CD4-positive, alpha-beta T cell treated with Interleukin-15 for 4 hours (primary cell): ENCODE measurements around the gene ZBTB40.

Source experiments
- DNase-seq: peaks from one replicate; pipeline ENCODE4 v3.0.0-alpha.2; 2020; ENCODE audit warnings: low spot score

ZBTB40 gene

DNA sequence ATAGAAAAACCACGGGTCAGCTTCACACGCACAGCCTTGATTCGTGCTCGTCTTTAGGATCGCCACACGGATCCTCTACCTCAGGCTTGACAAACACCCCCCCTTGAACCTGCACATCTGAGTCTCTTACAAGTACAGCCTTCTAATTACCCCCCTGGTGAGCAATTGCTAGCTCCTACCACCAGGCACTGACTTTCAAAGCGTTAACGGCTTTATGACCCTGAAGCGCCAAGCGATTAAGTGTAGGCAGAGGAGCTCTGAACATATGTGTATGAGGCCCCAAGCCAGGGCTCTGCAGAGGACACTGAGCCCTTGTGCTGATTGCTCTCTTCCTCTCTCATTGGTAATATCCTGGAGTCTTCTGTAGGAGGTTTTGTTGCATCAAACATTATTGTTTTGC is 55.9 kb downstream of the ZBTB40 start:
- DNase-seq = no peak

GRCh38 chr1:22508329-22508728 is 56.7 kb downstream of the ZBTB40 start:
- no peak for DNase-seq

GRCh38 chr1:22508991-22509390 is 57.3 kb downstream of the ZBTB40 start:
- no peak for DNase-seq

DNA sequence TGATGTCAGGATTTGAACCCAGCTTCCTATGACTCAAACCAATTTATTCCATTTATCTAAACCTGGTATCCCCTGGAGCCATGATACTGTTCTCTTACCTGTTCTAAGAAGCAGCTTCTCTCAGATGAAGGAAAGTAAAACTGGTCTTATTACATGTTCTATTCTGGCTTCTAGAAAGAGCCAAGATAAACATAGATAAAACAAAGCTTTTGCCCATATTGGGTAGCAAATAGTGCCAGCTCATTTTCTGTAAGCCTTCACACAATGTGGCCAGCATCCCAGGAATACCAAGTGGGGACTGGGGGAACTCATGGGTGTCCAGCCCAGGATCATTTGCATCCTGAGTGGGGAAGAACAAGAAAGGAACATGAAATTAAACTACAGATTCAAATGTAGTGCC is 58.2 kb downstream of the ZBTB40 start:
- DNase-seq = no peak

DNA sequence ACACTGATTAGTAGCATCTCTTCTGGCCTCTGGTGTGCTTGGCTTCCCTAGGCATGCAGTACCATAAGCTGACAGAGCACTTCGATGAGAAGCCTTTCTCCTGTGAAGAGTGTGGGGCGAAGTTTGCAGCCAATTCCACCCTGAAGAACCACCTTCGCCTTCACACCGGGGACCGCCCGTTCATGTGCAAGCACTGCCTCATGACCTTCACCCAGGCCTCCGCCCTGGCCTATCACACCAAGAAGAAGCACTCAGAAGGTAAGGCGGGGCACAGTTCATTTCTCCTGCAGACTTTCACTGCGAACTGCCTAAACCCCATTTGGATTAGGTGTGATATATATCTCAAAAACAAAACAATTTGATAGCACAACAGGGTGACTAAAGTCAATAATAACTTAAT is 61.2 kb downstream of the ZBTB40 start:
- no peak for DNase-seq

GRCh38 chr1:22516906-22517571 is 65.4 kb downstream of the ZBTB40 start:
- no peak for DNase-seq

DNA sequence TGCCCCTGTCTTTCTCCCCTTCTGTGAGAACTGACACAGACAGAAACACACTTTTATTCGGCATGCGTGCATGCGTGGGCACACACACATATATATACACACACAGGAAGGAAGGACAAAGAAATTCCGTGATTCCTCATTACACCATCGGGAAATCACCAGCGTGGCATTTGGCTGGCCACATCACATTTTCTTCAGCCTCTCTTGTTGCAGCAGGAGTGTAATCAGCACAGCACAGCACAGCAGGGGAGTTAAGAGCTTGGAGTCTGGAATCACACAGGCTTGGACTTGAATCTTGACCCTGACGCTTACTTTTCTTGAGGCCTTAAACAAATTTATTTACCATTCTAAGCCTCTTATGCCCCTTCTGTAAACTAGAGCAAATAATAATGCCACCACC is 66.3 kb downstream of the ZBTB40 start:
- no peak for DNase-seq

GRCh38 chr1:22518379-22518778 is 66.7 kb downstream of the ZBTB40 start:
- no peak for DNase-seq

DNA sequence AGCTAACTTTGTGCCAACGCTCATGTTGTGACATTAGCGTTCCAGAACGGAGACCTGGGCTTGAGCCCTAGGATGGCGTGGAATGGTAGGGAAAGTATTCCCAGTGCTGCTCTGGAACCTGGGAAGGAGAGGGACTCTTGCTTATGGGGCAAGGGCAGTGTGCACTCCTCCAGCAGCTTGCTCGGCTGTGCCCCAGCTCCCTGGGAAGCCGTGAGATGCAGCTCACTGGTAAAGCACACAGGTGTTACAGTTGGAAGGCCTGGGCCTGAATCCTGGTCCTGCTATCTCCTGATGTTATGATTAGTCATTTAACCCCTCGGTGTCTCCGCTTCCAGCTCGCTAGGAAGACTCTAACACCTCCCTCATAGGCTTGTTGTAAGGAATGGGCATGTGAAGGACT is 69.2 kb downstream of the ZBTB40 start:
- no peak for DNase-seq

- DNase-seq = no peak
These were observed 70.0 kb downstream of the ZBTB40 start for GRCh38 chr1:22521692-22522091.

DNA sequence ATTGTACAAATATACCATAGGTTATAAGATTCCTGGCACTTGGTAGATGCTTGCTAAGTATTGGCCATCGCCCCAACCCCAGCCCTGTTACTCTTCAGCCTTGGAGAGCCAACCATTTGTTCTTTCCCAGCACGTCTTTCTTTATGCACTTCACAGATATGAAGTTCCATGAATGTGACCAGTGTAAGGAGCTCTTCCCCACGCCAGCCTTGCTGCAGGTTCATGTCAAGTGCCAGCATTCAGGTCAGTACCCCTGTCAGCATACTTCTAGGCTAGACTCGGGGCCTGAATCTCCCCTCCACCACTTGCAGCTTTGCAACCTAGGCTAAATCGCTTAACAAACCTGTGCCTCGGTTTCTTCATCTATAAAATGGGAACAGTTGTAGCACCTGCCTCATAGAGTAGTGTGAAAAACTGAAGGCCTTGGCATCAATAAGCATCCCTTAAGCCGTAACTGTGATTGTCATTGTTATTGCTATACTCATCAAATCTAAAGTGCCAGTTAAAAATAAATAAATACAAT is 70.6 kb downstream of the ZBTB40 start:
- DNase-seq = no peak

DNA sequence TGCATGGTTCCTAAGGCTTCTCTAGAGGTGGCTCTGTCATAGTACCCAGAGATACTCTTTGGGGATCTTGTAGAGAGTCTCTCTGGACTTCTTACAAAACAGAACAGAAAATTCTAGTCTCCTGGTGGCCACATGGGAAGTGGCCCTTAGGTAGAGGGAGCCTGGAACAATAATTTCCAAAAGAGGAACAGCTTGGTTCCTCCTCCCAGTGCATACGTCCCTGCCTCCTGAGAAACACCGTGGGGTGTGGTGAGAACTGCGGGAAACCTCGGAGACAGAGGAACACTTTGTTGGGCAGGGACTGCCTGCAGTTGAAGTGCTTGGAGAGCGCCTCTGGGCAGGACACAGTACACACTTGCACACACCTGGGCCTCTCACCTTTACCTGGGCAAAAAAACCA is 72.8 kb downstream of the ZBTB40 start:
- DNase-seq = no peak

DNA sequence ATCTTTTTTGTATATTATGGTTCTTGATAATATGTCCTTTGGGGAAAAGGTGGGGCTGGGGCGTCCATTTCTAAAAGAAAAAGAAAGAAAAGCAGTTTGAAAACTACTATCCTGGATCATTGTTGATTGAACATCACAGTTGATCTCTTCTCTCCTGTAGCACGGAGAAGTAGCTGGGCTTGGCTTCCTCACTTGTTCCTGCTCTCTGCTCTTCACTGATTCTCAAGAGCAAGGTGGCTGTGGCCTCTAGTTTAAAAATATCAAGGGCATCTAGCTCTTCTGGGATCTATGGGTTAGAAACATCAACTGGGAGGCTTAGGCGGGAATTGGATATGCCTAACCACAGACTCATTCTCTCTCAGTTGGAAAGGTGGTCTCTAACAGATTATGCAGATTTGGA is 73.6 kb downstream of the ZBTB40 start:
- DNase-seq = no peak

DNA sequence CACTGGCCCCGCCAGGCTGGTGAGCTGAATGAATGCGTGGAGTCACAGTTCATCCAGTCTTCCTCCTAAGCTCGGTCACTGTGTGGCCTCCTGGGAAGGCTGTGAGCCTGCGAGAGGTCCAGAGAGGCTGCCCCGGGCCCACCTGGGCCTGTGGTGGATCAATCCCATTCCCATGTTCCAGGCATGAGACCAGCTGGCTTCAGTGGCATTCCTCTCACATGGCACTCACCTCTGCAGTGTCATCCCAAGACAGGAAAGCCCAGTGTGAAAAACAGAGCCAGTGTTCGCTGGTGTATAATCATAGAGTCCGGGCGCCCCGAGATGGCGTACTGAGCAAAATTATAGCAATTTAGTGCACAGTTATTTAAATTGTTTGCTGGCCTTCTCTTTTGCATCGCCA is 74.0 kb downstream of the ZBTB40 start:
- DNase-seq = no peak

DNA sequence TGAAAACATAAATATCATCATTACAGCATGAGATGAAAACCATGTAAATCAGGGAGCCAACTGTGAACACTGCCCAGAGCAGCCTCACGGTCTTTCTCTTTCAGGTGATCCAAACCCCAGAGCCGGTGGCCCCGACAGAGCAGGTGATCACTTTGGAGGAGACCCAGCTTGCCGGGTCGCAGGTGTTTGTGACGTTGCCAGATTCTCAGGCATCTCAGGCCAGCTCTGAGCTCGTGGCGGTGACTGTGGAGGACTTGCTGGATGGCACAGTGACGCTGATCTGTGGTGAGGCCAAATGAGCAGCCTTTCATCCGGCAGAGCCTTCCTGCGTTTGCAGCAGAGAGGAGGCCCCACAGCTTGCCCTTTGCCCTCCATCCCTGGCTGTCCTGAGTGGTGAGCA is 74.4 kb downstream of the ZBTB40 start:
- no peak for DNase-seq

DNA sequence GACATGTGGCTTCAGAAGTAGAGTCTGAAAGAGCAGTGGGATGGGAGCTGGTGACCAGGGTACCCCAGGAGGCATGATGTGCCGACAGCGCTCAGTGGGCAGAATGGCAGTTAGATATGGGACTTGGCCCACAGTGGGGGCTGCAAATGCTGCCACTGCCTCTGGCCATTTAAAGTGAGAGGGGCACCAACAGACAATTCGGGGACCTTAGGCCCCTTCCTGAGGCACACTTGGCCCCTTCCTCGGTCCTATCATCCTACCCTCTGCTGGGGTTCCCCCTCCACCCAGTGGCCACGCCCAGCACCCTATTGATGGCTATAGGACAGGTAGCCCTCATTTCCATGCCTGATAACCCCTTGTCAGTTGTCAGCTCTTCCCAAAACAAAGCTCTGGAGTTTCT is 75.0 kb downstream of the ZBTB40 start:
- DNase-seq = no peak

DNA sequence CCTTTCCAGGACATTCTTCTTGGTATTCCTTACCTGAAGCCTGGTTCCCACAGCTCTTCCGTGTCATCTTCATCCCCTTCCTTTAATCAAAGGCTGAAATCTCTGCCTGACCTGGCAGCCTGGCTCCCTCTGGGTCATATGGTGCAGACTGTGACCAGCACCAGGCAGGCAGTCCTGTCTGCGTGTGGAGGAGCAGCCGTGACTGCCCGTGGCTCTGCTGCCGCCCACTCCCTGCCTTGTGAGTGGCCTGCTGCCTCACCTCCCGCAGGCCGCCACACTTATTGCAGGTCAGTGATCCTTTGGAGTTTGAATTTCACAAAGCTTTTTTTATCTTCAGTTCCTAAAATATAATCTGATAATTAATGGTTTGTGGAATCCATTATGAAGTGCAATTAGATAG is 75.5 kb downstream of the ZBTB40 start:
- DNase-seq = no peak

DNA sequence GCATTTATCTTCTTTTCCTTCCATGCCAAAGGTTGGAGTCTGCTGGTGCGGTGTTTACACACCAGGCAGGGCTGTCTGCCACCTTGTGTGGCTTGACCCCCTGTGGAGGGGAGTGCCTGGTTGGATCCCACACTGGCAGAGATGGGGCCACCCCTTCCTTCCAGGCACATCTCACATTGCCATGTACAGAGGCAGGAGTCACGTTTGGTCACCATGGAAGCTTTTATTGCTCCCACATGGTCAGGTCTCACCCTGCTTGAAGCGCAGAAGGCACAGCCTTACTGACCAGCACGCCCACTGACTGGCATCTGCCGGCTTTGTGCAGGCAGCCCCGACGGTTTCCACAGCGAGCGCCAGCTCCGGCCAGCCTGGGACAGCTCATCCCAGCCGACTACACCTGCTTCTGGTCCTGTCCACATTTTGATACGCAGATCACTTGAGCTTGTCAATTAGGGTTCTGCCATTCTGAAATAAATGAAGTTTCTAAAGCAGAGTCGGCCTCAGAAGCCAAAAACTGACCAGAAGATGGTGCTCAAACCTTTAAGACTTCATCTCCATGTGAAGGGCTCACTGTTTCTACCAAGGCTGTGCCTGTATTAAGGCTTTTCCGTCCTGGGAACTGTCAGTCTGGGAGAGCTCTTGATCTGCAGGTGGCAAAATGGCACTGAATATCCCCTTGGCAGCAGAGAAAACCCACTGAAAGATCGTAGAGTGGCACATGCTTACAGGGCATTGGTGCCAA is 76.1 kb downstream of the ZBTB40 start:
- no peak for DNase-seq

DNA sequence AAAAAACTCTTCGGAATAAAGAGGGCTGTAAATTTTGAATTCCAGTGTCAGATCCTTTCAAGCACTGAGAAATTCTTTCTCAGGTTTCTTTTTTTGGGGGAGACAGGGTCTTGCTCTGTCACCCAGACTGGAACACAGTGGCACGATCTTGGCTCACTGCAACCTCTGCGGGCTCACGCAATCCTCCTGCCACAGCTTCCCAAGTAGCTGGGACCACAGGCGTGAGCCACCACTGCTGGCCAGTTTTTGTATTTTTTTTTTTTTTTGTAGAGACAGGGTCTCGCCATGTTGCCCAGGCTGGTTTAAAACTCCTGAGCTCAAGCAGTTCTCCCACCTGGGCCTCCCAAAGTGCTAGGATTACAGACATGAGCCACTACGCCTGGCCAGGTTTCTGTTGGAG is 76.8 kb downstream of the ZBTB40 start:
- DNase-seq = no peak

- DNase-seq = no peak
These were observed 78.4 kb downstream of the ZBTB40 start for GRCh38 chr1:22529901-22530621.

DNA sequence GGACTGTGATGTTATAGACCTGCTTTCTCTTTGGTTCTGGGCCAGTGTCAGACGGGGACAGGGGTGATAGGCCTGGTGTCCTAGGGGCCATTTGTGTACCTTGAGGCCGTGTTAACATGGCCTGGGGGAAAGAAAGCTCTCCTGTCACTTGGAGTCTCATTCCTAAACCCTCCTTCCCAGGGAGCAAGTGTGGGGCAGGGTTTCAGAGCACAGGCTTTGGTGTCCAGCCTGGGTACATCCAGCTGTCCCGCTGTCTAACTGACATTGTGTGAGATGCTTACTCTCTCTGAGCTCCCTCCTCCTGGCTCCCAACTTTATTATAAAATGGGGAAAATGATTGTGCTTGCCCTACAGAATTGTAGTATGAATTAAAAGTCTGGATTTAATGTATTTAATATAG is 79.1 kb downstream of the ZBTB40 start:
- no peak for DNase-seq

GRCh38 chr1:22531251-22531650 is 79.6 kb downstream of the ZBTB40 start:
- DNase-seq = no peak

DNA sequence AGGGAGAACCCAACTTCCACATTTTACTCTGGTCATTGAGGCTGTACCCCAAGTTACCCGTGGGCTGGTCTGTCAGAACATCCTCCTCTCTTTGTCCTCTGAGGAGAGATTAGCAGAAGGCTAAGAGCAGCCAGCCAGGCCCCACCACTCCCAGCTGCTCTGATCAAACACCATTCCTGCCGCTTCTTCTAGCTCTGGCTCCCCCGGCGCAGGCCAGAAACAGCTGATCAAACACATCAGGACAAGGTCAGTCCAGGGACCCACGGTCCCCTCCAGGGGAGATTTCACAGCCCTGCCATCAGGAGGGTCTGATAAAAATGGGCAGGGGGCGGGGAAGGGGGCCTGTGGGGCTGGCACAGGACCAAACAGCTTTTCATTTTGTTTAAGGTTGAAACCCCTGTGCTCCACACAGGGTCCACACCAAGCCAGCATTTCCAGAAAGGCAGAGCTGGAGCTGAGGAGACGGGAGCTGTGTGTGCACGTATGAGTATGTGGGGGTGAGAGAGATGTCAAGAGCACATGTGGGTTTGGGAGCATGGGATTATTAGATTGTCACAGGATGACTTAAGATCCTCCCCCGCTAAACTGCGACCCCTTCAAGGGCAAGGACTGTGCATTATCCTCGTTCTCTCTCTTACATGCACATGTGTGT is 81.7 kb downstream of the ZBTB40 start:
- no peak for DNase-seq
